GM21367 (cell line): ENCODE measurements around the gene C16orf86.

Experiments used
- ATAC-seq: cut with Tn5 transposase; IDR thresholded peaks from one replicate; pipeline ENCODE4 v1.9.1; 2021; ENCODE audit not compliant: unreplicated experiment

The C16orf86 gene

GRCh38 chr16:67666559-67667452 lies at the start of gene C16orf86, which contains the start of gene ENKD1:
Gene C16orf86, plus strand, starts transcription at chr16:67666814. Its CDS starts 157 bp downstream, at chr16:67666971.
Gene ENKD1, minus strand, starts transcription at chr16:67666750. Its CDS starts 308 bp downstream, at chr16:67666442.
- peak; percentile 39 for ATAC-seq

GRCh38 chr16:67628216-67628615 lies 38.4 kb upstream of the C16orf86 start:
- ATAC-seq = no peak

GRCh38 chr16:67632415-67633172 lies 34.0 kb upstream of the C16orf86 start:
- ATAC-seq = no peak

GRCh38 chr16:67636713-67637112 lies 29.9 kb upstream of the C16orf86 start:
- no peak for ATAC-seq

- no peak for ATAC-seq
Measured at GRCh38 chr16:67637625-67638024, 29.0 kb upstream of the C16orf86 start.

- ATAC-seq = no peak
Measured at GRCh38 chr16:67641779-67642708, 24.6 kb upstream of the C16orf86 start.

- no peak for ATAC-seq
Measured at GRCh38 chr16:67644038-67644437, 22.6 kb upstream of the C16orf86 start.

GRCh38 chr16:67645397-67646121 lies 21.1 kb upstream of the C16orf86 start:
- peak; percentile 13 for ATAC-seq

GRCh38 chr16:67647111-67647651 lies 19.4 kb upstream of the C16orf86 start:
- no peak for ATAC-seq

GRCh38 chr16:67647681-67648080 lies 18.9 kb upstream of the C16orf86 start:
- ATAC-seq = no peak

GRCh38 chr16:67648088-67648763 lies 18.4 kb upstream of the C16orf86 start:
- ATAC-seq = no peak

- ATAC-seq = no peak
Measured at GRCh38 chr16:67648764-67649407, 17.7 kb upstream of the C16orf86 start.

- no peak for ATAC-seq
Measured at GRCh38 chr16:67649494-67649931, 17.1 kb upstream of the C16orf86 start.

- ATAC-seq = no peak
Measured at GRCh38 chr16:67650023-67650422, 16.6 kb upstream of the C16orf86 start.

- ATAC-seq = no peak
Measured at GRCh38 chr16:67651039-67651438, 15.6 kb upstream of the C16orf86 start.

GRCh38 chr16:67651847-67652246 lies 14.8 kb upstream of the C16orf86 start:
- no peak for ATAC-seq

GRCh38 chr16:67652578-67653127 lies 14.0 kb upstream of the C16orf86 start:
- ATAC-seq = no peak

- no peak for ATAC-seq
Measured at GRCh38 chr16:67653128-67653788, 13.4 kb upstream of the C16orf86 start.
